ENCODE data around the gene GCSAM.

GCSAM gene, protein sequence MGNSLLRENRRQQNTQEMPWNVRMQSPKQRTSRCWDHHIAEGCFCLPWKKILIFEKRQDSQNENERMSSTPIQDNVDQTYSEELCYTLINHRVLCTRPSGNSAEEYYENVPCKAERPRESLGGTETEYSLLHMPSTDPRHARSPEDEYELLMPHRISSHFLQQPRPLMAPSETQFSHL

DNA sequence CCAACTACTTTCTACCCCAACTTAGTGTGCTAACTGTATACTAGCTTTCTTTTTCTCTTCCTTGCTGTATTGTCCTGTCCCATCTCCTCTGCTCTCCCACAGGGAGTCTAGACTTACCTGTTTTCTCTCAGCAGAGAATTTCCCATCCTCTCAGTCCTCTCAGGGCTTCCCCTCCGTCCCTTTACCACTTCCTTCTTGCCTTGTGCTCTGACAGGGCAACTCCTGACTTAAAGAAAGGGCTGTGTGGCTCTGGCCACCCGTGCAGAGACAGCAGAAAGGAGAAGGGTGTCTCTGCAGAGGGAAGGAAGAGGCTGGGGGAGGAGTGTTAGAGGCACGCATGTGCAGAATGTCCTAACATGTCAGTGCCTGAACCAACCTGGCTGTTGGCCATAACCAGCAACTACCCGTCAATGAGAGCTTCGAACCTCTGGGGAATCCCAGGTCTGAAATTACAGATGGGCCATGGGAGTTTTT is at the start of gene GCSAM:
TSS of gene GCSAM (minus strand) at position 274 of the 474 bp plus-strand sequence. CDS start at position 146, 128 bp downstream.
- DNase-seq (ENCODE audit: low read depth), result no peak

DNA sequence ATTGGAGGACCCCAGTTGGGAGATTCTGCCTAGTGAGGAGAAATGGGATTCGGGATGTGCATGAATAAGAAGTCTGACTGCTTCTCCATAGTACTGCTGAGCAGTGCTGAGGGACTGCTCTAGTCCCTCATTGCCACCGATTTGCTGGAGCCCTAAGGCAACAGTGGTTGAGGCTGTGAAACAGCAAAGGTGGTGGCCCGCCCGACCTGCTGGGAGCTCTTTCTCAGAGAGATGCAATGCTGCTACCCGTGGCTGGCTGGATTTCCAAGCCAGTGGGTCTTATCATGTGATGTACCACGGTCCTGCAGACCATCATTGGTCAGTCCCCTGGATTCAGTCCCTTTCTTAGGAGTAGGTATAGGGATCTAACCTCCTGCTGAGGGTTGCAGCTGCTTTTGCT is 42.6 kb upstream of the GCSAM start:
- no peak for DNase-seq (ENCODE audit: low read depth)

DNA sequence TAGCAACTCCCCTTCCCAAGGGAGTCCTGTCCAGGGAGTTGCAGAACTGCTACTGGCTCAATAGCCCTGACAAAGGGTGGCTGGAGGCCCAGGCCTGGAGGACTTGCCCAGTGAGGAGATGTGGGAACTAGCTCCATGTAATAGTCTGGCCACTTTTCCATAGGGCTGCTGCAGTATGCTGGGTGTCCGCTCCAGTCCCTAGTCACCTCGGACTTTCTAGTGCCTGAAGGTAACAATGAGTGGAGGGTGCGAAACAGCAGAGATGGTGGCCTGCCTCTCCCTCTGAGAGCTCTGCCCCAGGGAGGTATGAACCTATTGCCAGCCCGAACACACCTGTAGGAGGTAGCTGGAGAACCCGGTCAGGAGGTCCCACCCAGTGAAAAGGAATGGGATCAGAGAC is 42.0 kb upstream of the GCSAM start:
- no peak for DNase-seq (ENCODE audit: low read depth)

DNA sequence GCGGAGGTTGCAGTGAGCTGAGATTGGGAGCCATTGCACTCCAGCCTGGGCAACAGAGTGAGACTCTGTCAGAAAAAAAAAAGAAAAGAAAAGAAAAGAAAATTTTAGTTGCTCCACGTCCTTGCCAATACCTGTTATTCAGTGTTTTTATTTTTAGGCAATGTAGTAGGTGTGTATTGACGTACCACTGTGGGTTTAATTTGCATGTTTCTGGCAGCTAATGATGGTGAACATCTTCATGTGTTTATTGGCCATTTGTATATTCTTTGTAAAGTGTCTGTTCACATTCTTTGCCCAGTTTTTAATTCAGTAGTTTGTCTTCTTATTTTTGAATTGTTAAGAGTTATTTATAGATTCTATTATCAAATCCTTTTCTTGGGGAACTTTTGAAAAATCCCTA is 38.1 kb upstream of the GCSAM start:
- DNase-seq (ENCODE audit: low read depth), result no peak

DNA sequence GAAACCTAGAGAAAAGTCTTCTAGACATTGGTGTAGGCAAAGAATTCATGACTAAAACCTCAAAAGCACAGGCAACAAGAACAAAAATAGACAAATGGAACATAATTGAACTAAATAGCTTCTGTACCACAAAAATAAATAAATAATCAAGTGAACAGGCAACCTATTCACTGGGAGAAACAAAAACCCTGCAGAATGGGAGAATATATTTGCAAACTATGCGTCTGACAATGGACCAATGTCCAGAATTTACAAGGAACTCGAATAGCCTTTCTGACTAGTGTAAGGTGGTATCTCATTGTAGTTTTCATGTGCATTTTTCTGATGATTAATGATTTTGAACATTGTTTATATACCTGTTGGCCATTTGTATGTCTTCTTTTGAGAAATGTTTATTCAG is 37.0 kb upstream of the GCSAM start:
- DNase-seq (ENCODE audit: low read depth), result no peak

DNA sequence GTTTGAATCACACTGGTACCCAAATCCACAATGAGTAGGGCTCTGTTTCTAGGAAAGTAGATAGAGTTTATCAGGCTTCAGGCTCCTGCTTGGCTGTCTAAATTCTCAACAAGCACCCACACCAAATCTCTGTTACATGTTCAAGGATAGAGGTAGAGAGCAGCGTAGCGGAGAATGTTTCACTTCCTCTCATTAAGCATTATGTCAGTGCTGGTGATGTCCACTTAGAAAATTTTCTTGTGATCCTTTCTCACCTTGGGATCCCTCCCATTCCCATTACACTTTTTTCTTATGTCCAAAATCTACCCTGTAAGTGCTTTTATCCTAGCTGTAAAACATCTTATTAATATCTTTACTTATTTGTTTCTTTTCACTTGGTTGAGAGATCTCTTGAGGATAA is 34.7 kb upstream of the GCSAM start:
- DNase-seq (ENCODE audit: low read depth), result no peak

DNA sequence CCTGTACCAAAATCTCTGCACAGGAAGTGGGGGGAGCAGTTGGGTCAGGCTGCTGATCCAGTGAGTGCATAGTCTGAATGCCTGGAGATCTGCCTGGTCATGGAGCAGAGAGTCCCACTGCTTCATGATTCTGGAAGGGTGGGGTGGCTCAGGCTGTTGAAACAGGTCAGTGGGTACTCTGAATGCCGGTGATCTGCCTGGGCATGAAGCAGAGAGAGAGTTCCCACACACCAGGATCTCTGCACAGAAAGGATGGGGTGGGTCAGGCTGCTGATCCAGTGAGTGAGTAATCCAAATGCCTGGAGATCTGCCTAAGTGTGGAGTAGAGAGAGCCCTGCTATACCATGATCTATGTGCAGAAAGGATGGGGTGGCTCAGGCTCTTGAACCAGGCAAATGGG is 16.1 kb upstream of the GCSAM start:
- no peak for DNase-seq (ENCODE audit: low read depth)

DNA sequence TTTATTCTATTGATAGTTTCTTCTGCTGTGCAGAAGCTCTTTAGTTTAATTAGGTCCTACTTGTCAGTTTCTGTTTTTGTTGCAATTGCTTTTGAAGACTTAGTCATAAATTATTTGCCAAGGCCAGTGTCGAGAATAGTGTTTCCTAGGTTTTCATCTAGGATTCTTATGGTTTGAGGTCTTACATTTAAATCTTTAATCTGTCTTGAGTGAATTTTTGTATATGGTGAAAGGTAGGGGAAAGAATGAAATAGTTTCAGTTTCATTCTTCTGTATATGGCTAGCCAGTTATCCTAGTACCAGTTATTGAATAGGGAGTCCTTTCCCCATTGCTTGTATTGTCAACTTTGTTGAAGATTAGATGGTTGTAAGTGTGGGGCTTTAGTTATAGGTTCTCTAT is 10.6 kb upstream of the GCSAM start:
- no peak for DNase-seq (ENCODE audit: low read depth)

DNA sequence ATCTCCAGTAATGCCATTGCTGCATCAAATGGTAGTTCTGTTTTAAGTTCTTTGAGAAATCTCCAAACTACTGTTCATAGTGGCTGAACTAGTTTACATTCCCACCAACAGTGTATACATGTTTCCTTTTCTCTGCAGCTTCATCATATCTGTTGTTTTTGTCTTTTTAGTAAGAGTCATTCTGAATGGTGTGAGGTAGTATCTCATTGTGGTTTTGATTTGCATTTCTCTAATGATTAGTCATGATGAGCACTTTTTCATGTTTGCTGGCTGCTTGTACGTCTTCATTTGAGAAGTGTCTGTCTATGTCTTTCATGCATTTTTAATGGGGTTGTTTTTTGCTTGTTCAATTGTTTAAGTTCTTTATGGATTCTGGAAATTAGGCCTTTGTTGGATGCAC is 10.2 kb upstream of the GCSAM start:
- DNase-seq (ENCODE audit: low read depth), result no peak

DNA sequence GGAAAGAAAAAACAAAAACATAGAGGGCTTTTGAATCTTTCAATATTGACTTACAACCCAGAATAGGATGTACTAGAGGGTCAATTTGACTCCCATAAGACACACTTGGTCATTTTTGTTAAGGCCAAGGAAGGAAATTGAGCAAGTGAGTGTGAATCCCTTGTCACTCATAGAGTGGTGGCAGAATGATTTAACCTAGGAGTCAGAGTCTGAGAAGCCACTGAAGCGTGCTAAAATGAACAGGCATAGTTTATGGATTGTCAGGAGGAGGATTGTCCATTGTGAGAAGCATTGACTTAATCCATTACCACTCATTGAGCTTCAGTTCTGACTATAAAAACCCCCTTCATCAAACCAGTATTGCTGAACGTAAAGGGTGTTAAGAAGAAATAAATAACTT is 8.2 kb upstream of the GCSAM start:
- DNase-seq (ENCODE audit: low read depth), result no peak

DNA sequence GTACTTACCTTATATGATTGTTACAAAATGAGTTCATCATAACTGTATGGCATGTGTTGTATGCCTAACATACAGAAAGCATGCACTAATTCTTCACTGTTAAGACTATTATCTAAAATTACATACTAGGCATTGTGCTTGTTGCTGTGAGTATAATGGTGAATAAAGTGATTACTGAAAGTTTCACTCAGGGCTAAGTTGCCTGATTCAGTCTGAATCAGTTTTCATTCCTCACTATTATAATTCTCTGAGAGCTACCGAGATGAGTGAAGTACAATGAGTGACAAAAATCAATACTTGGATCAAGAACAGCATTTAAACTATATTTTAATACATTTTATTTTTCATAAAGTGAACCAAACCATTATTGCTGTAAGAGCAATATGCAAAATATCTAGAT is 7.5 kb upstream of the GCSAM start:
- DNase-seq (ENCODE audit: low read depth), result no peak

DNA sequence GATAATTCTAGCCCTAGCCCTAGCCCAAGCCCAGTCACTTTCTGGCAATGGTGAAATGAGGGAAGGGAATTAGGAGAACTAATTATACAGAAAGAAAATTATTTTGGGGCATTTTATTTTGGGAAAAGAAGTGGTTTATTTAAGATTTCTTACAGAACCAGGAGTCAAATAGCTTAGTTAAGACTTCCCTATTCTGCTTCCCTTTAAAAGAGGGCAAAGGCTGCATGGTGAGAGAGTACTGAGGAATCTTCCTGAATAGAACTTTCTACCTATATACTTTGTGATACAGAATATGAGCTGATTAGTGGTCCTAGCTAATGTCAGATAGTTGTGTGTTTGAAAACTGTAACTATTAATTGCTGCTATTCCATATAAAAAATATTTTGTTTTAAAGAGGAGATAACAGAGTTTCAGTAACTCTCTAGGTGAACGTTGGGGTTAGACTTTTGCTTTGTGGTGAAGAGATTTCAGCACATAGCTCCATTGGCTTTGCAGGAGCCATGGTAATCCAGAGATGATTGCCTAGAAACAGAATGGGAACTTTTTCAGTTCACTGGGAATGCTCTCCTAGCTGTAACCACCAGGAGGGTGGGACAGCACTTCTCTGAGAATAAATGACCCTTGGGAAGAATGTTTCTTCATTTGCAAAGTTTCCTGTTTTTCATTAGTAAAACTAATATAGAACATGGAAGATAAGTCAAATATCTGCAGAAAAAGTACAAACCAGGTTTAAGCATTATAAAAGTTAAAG is 5.3 kb upstream of the GCSAM start:
- no peak for DNase-seq (ENCODE audit: low read depth)

DNA sequence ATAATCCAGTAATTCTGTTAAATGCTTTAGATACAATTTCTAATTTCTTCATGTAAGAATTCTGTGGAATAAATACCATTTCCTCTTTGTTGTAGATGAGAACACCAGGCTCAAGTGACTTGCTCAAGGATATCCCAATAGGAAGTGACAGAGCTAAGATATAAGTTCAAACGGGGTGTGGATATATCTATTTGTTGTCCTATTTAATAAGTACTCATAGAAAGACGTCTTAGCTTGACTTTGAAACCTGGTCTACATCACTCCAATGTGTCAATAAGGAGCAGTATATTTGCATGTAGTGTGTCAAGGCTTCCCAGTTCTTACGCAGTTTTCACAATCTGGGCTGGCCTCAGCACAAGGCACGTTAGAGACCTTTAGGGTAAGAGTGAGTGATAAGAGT is 4.7 kb upstream of the GCSAM start:
- DNase-seq (ENCODE audit: low read depth), result no peak

DNA sequence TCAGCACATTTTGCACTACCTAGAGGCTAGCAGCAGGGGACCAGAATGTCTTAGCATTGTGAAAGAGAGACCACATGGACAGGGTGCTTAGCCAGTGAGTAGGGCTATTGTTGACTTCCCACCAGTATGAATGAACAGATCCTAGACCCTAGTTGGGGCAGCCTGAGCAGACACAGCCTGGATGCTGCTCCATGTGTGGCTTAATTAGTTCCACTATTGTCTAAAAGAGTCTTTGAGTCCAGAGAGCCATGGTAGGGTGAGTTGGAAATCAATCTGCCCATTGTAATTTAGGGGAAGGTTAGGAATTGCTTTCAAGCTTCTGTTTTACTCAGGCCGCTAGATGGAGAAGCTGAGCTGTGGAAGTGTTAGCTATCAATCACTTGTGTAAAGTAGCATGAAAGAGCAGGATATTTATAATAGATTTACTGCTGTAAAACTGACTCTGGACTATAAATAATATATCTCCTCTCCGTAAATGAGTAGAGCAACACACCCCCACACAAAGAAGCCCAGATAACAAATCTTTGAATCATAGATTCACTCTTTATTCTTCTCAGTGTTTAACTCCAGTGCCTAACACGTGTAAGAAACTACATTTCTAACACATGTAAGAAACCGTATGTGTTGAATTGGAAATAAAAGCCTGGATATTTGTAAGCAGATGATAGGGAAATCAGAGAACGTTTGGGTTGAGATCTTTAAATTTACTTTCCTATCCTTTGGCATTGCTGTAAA is 4.1 kb upstream of the GCSAM start:
- DNase-seq (ENCODE audit: low read depth), result peak; percentile 16

DNA sequence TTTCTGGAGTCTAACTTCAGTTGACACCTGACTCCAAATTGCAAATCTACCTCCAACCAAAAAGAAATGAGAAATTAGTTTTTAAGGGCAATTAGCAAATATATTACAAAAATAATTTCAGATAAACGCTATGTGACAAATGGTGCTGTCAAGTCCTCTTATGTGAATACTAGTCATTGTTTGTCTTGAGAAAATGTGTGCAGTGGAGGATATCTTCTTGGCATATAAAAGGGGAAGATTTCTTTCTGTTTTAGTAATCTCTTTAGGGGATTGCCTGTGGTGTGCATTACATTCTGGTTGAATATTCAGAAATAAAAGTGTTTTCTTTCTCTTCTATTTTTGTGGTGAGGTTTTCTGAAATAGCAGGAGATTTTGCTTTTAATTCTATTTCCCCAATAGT is 3.0 kb upstream of the GCSAM start:
- DNase-seq (ENCODE audit: low read depth), result no peak

DNA sequence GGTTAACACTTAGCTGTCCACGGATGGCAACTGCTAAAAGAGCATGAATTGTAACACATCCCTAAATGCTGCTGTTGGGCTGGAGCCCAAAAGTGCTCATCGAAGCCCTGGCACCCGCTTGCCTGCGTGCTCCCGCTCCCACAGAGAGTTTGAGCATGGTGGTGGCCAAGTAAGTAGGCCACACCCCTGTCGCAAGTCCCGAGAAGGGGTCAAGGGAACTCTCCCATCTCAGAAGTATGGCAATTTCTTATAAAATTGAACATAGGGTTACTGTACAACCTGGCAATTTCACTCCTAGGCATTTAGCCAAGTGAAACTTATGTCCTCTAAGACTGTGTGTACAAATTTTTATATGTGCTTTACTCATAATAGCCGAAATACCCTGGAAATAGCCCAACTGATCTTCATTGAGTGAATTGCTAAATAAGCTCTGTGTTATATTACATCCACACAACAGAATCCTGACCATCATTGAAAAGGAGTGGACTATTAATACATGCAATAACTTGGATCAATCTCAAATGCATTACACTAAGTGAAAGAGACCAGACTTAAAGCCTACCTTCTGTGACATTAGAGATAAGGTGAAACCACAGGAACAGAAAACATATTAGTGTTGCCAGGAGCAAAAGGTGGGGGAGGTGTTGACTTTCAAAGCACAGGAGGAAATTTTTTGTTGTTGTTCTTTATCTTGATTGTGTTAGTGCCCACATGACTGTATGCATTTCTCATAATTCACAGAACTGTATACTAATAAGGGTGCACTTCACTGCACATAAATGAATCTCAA is 1.5 kb upstream of the GCSAM start:
- DNase-seq (ENCODE audit: low read depth), result peak; percentile 10

DNA sequence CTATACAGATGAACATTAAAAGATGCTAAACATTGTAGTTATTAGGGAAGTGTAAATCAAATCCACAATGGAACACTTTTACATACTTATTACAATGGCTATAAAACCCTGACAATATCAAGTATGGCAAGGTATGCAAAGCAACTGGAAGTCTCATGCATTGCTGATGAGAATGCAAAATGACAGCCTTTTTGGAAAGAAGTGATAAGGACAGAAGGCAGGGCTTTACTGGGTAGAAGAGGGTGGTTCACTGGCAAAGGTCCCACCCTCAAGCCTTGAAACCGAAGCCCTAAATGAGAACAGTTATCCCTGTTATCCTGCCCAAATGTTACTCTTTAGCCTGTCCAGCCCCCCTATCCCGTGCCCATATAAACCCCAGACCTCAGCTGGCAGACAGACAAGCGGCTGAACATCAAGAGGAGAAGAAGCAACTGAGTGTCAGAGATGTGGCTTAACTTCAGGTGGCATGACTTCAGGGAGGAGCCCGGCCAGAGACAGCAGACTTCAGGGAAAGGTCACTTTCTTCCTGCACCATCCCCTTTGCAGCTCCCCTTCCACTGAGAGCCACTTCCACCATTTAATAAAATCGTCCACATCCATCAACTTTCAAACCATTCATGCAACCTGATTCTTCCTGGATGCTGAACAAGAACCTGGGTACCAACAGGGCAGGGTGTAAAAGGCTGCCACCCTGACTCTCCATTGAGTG is 732 bp upstream of the GCSAM start:
- DNase-seq (ENCODE audit: low read depth), result no peak

DNA sequence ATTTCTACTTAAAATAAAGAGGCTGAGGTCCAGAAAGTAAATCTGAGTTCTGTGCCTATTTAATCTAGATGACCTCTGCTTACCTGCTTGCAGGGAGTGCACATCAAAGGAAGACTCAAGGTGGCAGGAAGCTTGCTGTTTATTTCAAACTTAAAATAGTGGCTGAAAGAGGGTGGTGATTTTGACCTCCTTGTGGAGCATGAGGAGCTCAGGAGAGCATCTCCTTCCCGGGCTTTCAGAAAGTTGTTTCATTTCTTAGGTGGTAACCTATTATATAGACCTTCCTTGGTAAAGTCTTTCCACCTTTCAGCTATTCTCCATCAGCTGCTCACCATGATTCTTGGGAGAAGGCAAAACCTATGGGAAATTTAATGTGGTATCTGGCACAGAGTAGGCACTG is 494 bp downstream of the GCSAM start:
- no peak for DNase-seq (ENCODE audit: low read depth)

DNA sequence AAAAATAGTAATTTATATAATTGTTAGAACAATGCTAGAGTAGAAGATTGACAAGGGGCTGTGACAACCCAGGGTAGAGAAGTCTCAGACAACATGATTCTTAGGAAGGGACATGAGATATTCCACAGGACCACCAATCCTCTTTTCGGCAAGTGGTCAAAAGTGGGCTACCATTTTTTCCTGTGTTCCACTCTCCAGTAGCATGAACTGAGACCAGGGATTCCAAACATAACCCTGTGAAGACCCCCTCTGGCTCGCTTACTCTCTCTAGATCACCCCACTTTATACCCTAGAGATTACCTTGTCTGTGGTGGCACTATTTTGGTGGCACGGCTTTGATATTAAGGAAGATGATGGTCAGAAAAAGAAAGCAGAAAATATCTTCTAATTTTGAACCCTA is 960 bp downstream of the GCSAM start:
- DNase-seq (ENCODE audit: low read depth), result no peak

DNA sequence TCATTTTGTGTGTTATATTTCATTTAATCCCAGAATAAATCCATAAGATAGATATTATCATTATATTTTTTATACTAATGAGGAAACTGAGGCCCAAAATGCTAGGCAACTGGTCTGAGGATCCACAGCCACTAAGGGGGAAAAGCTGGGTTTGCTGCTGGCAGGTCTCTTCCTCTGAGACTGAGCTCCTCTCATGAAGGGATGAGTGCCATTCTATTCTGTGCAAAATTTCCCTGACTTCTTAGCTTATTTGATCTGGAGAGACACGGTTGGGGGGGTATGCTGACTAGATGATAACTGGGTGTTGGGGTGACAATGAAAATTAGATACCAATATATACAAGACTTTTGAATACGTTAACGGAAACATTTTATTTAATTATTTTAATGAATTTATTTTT is 1.9 kb downstream of the GCSAM start:
- DNase-seq (ENCODE audit: low read depth), result no peak

DNA sequence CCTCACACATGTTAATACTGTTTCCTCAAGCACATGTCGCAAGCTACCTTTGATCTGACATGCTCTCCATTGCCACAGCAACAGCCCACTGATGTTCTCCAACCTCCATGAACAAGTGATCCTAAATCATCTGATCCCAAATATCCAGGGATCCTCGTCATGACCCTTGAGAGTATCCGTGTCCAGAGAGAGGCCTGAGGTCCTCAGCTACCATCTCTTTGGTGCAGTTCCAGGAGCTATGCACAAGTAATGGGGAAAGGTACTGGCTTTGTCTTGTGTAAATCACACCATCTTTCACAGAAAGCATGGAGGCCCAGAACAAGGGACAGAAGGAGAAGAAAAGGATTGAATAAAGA is 2.4 kb downstream of the GCSAM start:
- DNase-seq (ENCODE audit: low read depth), result no peak

All from fibroblast of gingiva (primary cell).